Thyroid gland (tissue), 4 donors: ENCODE data around the gene WDR7. TPM values are rescaled to one million over a fixed set of nuclear protein-coding genes. Genes with fewer than 3 reads are reported as not detected.

Experiments
- DNase-seq, 2 donors: peaks; one replicate each; pipeline ENCODE4 v3.0.0-alpha.2; 2019
- H3K27ac ChIP-seq, 3 donors: fragments of 200-600 bp; sonication (generic); 1 replicate in 2 of 3; 2 replicates in 1 of 3; pipeline ENCODE4 v1.5.1; 2016 to 2019; ENCODE audit warnings: mild to moderate bottlenecking in 1 of 3, moderate library complexity in 1 of 3
- H3K27me3 ChIP-seq: fragments of 200-600 bp; sonication (generic); one replicate; pipeline ENCODE4 v1.5.1; 2019
- H3K36me3 ChIP-seq, 2 donors: fragments of 200-600 bp; sonication (generic); one replicate each; pipeline ENCODE4 v1.5.1; 2016 to 2019
- H3K4me1 ChIP-seq, 2 donors: fragments of 200-600 bp; sonication (generic); one replicate each; pipeline ENCODE4 v1.5.1; 2017 to 2019
- H3K4me3 ChIP-seq, 3 donors: fragments of 200-600 bp; sonication (generic); replicated peaks in 1 of 3; 1 replicate in 2 of 3; 2 replicates in 1 of 3; pipeline ENCODE4 v1.5.1; 2016; ENCODE audit warnings: mild to moderate bottlenecking in 1 of 3
- H3K9me3 ChIP-seq: fragments of 200-600 bp; sonication (generic); one replicate; pipeline ENCODE4 v1.5.1; 2017
- POLR2A ChIP-seq, 2 donors: fragments of 450-650 bp; IDR thresholded peaks; one replicate each; pipeline ENCODE4 v1.6.1; 2017; ENCODE audit warnings: antibody characterized with exemption in 2 of 2, mild to moderate bottlenecking in 2 of 2, moderate library complexity in 1 of 2
- WGBS, 2 donors: methylation state at CpG; one replicate each; pipeline ENCODE4 v1.1.5; 2017; 5-methylcytosine and 5-hydroxymethylcytosine counted together
- intact Hi-C: fragments of 100-400 bp; cut with DNase I; formaldehyde crosslinking; loops from one replicate; pipeline ENCODE4 v1.15.1; 2023
- total RNA-seq, 4 donors: library from RNA; depleted of rRNA; stranded (reverse); fragments of >200 nt; gene quantifications; one replicate each; pipeline ENCODE4 v1.2.3, GENCODE V29; 2016
- TF ChIP-seq, protein P1 (sequence below), 6 experiments: fragments of 200-600 bp in 3 of 6; fragments of 450-650 bp in 3 of 6; sonication (generic) in 3 of 6; IDR thresholded peaks; one replicate each; pipeline ENCODE4 v1.5.1; 2016 to 2019; ENCODE audit warnings: antibody characterized with exemption in 6 of 6, mild to moderate bottlenecking in 2 of 6, inconsistent platforms in 1 of 6, moderate library complexity in 1 of 6

The WDR7 gene
- total RNA-seq, 4 donors from 2014 or later: 42.0 to 88.8 (median 49.6) TPM

GRCh38 chr18:56835331-56835730, 184.2 kb downstream of the WDR7 start:
- intact Hi-C loops: no loop called here
- H3K27me3 ChIP-seq: no peaks in the 10 kb centered on the region
- H3K36me3 ChIP-seq: no peaks in the 10 kb centered on the region
- TF ChIP-seq POLR2A (IDR thresholded peaks at IDR 0.05): no peak
- TF ChIP-seq, protein P1, sequence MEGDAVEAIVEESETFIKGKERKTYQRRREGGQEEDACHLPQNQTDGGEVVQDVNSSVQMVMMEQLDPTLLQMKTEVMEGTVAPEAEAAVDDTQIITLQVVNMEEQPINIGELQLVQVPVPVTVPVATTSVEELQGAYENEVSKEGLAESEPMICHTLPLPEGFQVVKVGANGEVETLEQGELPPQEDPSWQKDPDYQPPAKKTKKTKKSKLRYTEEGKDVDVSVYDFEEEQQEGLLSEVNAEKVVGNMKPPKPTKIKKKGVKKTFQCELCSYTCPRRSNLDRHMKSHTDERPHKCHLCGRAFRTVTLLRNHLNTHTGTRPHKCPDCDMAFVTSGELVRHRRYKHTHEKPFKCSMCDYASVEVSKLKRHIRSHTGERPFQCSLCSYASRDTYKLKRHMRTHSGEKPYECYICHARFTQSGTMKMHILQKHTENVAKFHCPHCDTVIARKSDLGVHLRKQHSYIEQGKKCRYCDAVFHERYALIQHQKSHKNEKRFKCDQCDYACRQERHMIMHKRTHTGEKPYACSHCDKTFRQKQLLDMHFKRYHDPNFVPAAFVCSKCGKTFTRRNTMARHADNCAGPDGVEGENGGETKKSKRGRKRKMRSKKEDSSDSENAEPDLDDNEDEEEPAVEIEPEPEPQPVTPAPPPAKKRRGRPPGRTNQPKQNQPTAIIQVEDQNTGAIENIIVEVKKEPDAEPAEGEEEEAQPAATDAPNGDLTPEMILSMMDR (IDR thresholded peaks at IDR 0.05): no peak
- no peaks in the 10 kb centered on the region for H3K9me3 ChIP-seq
- H3K4me1 ChIP-seq: no peaks in the 10 kb centered on the region
- no peak for DNase-seq
- H3K4me3 ChIP-seq: no peak overlapping the region
- H3K27ac ChIP-seq: no peak overlapping the region
- WGBS, 2 donors: 95 to 96% methylated on average over 1 of the region's 1 CpG

GRCh38 chr18:56836173-56836572, 185.0 kb downstream of the WDR7 start:
- Histone ChIP-seq H3K36me3 (no peaks in the 10 kb centered on the region), H3K4me1 (no peaks in the 10 kb centered on the region), H3K27me3 (no peaks in the 10 kb centered on the region), H3K4me3 (no peak overlapping the region), H3K27ac (no peak overlapping the region), H3K9me3 (no peaks in the 10 kb centered on the region)
- WGBS, 2 donors: 83 to 88% methylated on average over 7 of the region's 7 CpGs
- TF ChIP-seq, protein P1 (IDR thresholded peaks at IDR 0.05): no peak
- DNase-seq: no peak
- intact Hi-C loops: no loop called here

- Histone ChIP-seq H3K4me3 (no peak overlapping the region), H3K27ac (no peak overlapping the region), H3K9me3 (no peaks in the 10 kb centered on the region), H3K4me1 (no peaks in the 10 kb centered on the region), H3K27me3 (no peaks in the 10 kb centered on the region), H3K36me3 (no peaks in the 10 kb centered on the region)
- WGBS, 2 donors: 91 to 100% methylated on average over 1 of the region's 1 CpG
- no peak for DNase-seq
- intact Hi-C loops: no loop called here
- TF ChIP-seq POLR2A (IDR thresholded peaks at IDR 0.05): no peak
- TF ChIP-seq, protein P1 (IDR thresholded peaks at IDR 0.05): no peak
Observed at GRCh38 chr18:56841836-56842235, 190.7 kb downstream of the WDR7 start.

DNA sequence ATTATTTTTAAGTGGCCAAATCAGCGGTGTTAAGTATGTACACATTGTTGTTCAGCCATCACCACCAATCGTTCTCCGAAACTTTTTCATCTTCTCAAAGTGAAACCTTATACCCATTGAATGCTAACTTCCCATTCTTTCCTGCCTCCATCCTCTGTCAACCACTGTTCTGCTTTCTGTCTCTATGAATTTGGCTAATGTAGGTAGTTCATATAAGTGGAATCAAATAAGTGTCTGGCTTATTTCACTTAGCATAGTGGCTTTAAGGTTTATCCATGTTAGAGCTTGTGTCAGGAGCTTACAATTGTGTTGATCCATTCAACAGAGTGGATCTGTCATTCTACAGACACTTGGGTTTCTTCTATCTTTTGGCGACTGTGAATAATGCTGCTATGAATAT, 192.1 kb downstream of the WDR7 start:
- 88 to 92% methylated on average over 4 of the region's 4 CpGs for WGBS, 2 donors

GRCh38 chr18:56844556-56844955, 193.4 kb downstream of the WDR7 start:
- TF ChIP-seq, protein P1 (IDR thresholded peaks at IDR 0.05): no peak
- no peak for TF ChIP-seq POLR2A (IDR thresholded peaks at IDR 0.05)
- H3K4me1 ChIP-seq: no peaks in the 10 kb centered on the region
- H3K27ac ChIP-seq: no peak overlapping the region
- intact Hi-C loops: no loop called here
- no peaks in the 10 kb centered on the region for H3K36me3 ChIP-seq
- H3K9me3 ChIP-seq: no peaks in the 10 kb centered on the region
- no peak overlapping the region for H3K4me3 ChIP-seq
- DNase-seq: no peak
- WGBS, 2 donors: 96 to 97% methylated on average over 1 of the region's 1 CpG
- H3K27me3 ChIP-seq: no peaks in the 10 kb centered on the region

More for the DNA sequence above, 192.1 kb downstream of the WDR7 start:
- no peaks in the 10 kb centered on the region for H3K9me3 ChIP-seq
- intact Hi-C loops: no loop called here
- DNase-seq: no peak
- H3K36me3 ChIP-seq: no peaks in the 10 kb centered on the region
- no peaks in the 10 kb centered on the region for H3K27me3 ChIP-seq
- H3K4me3 ChIP-seq: no peak overlapping the region
- no peak overlapping the region for H3K27ac ChIP-seq
- TF ChIP-seq, protein P1 (IDR thresholded peaks at IDR 0.05): no peak
- no peak for TF ChIP-seq POLR2A (IDR thresholded peaks at IDR 0.05)
- H3K4me1 ChIP-seq: no peaks in the 10 kb centered on the region
